Activated naive CD8-positive, alpha-beta T cell treated with anti-CD3 and anti-CD28 coated beads, Interleukin-2, amount 10 ng/mL, durations not matched to agents 7 days and 5 days (primary cell): Measurements from ENCODE around the gene CDON. TPM values are rescaled to one million over a fixed set of nuclear protein-coding genes. Genes with fewer than 3 reads are reported as not detected.

Experiments used
- ATAC-seq: fragments of 150-1000 bp; cut with Tn5 transposase; one replicate; pipeline ENCODE4 v1.10.0; 2021; ENCODE audit warnings: low read depth, moderate library complexity
- POLR2A ChIA-PET: fragments of 350-600 bp; sonication (Branson Sonifier 250); formaldehyde crosslinking; loops from one replicate; lab custom pipeline; 2021; ENCODE audit warnings: antibody characterized with exemption; lab: Charles Lee
- DNase-seq: peaks from one replicate; pipeline ENCODE4 v3.0.0; 2021
- H3K27ac Mint-ChIP-seq: one replicate; pipeline ENCODE4 v1.8.0; 2022; ENCODE audit warnings: mild to moderate bottlenecking, mixed read lengths
- H3K27me3 Mint-ChIP-seq: one replicate; pipeline ENCODE4 v1.8.0; 2022; ENCODE audit warnings: mild to moderate bottlenecking, moderate library complexity, mixed read lengths
- H3K36me3 Mint-ChIP-seq: one replicate; pipeline ENCODE4 v1.8.0; 2021; ENCODE audit warnings: mild to moderate bottlenecking, mixed read lengths
- H3K4me1 Mint-ChIP-seq: one replicate; pipeline ENCODE4 v1.8.0; 2021; ENCODE audit warnings: mixed read lengths
- H3K4me3 Mint-ChIP-seq: one replicate; pipeline ENCODE4 v1.8.0; 2022; ENCODE audit warnings: mild to moderate bottlenecking, moderate library complexity, mixed read lengths
- H3K9me3 Mint-ChIP-seq: one replicate; pipeline ENCODE4 v1.8.0; 2021; ENCODE audit warnings: mixed read lengths
- total RNA-seq, 2 experiments: library from RNA; stranded (reverse); gene quantifications; one replicate each; pipeline ENCODE4 v1.2.3, GENCODE V29; 2021

Gene CDON
- total RNA-seq, 2 experiments from 2014 or later = 3.4 to 3.9 TPM

- Mint-ChIP-seq H3K9me3 (no peaks in the 10 kb centered on the region), H3K4me1 (no peaks in the 10 kb centered on the region), H3K27ac (no peak overlapping the region), H3K4me3 (no peak overlapping the region), H3K27me3 (peaks cover 25% of the 10 kb centered on the region), H3K36me3 (no peaks in the 10 kb centered on the region)
- POLR2A ChIA-PET = no interaction called here
- DNase-seq = no peak
- ATAC-seq = no peak
Observed at GRCh38 chr11:125910226-125910849, 152.3 kb downstream of the CDON start.

Other genes starting within 250 kb of the CDON start
- not detected for gene PATE4, start 229.6 kb downstream of the CDON start, total RNA-seq
- 10 to 100 TPM in 1 of 2 experiments, 1 to 10 TPM in 1; 9.6 to 10.4 TPM for gene HYLS1, start 175.2 kb downstream of the CDON start, total RNA-seq
- 10 to 100 TPM; 10.1 to 10.9 TPM for gene PUS3, start 159.7 kb downstream of the CDON start, total RNA-seq
- gene DDX25, start 158.4 kb downstream of the CDON start, total RNA-seq = not detected
- gene VSIG10L2, start 116.8 kb downstream of the CDON start, total RNA-seq = not detected
- gene RPUSD4, start 148.8 kb upstream of the CDON start, total RNA-seq = 10 to 100 TPM; 31.6 to 33.8 TPM
- 10 to 100 TPM; 10.1 to 12.2 TPM for gene FAM118B, start 148.9 kb upstream of the CDON start, total RNA-seq
- gene SRPRA, start 206.0 kb upstream of the CDON start, total RNA-seq = 100 to 1,000 TPM; 110 TPM
- 10 to 100 TPM; 37.4 to 38.5 TPM for gene FOXRED1, start 206.3 kb upstream of the CDON start, total RNA-seq
- 10 to 100 TPM; 15.6 to 18.8 TPM for gene TIRAP, start 220.2 kb upstream of the CDON start, total RNA-seq
- 10 to 100 TPM; 27.4 to 29.1 TPM for gene DCPS, start 241.2 kb upstream of the CDON start, total RNA-seq